Measurements from ENCODE around the gene ARRB1. TPM values are rescaled to one million over a fixed set of nuclear protein-coding genes. Genes with fewer than 3 reads are reported as not detected.

The ARRB1 gene
- total and polyA plus RNA-seq, 10 of the 15 experiments (the other 5 are each of a cell fraction or from before 2014, with no cell fraction given) = 0.39 to 12.9 (median 1.7) TPM

GRCh38 chr11:75399344-75400145 is 48.1 kb upstream of the ARRB1 start, which contains the start of gene RPS3 (continued):
- TF ChIP-seq E2F4 (IDR thresholded peaks at IDR 0.05; ENCODE audit: low read depth, low read length) (peak; percentile 63), CBFB (IDR thresholded peaks at IDR 0.05; ENCODE audit: low read depth) (peak; percentile 94), NFXL1 (IDR thresholded peaks at IDR 0.05; ENCODE audit: borderline replicate concordance) (no peak), NBN (IDR thresholded peaks at IDR 0.05) (peak; percentile 89), YY1 (IDR thresholded peaks at IDR 0.05; ENCODE audit: low read depth, low read length) (peak; percentile 95), MEF2B (IDR thresholded peaks at IDR 0.05; ENCODE audit: partially characterized antibody, poor library complexity, severe bottlenecking) (peak; percentile 81), EP300 (IDR thresholded peaks at IDR 0.05; ENCODE audit: borderline replicate concordance in 1 of 2, control insufficient read depth in 1 of 2, low read depth in 2 of 2, low read length in 2 of 2) (peak in 1 of 2 experiments; percentile 54; a peak in 1 of 4 replicates), CBX3 (IDR thresholded peaks at IDR 0.05; ENCODE audit: borderline replicate concordance, low read depth) (no peak), TCF3 (IDR thresholded peaks at IDR 0.05; ENCODE audit: borderline replicate concordance, insufficient read depth, low read depth, low read length) (peak; percentile 63; the same call in 1 of the 2 replicates), MAX (IDR thresholded peaks at IDR 0.05; ENCODE audit: low read depth, low read length) (peak; percentile 87; the same call in 1 of the 2 replicates), MLLT1 (IDR thresholded peaks at IDR 0.05) (peak; percentile 92), IKZF2 (IDR thresholded peaks at IDR 0.05) (peak; percentile 23 to 38; a peak in 2 of 4 replicates), RBBP5 (conservative IDR thresholded peaks at IDR 0.05) (peak; percentile 98), BCLAF1 (IDR thresholded peaks at IDR 0.05) (no peak), ETV6 (conservative IDR thresholded peaks at IDR 0.05 in 1 of 2, IDR thresholded peaks at IDR 0.05 in 1 of 2; ENCODE audit: borderline replicate concordance in 1 of 2, low read depth in 1 of 2) (peak in 1 of 2 experiments; percentile 52; a peak in 1 of 4 replicates), FOXM1 (IDR thresholded peaks at IDR 0.05; ENCODE audit: low read depth, low read length) (no peak), ZNF384 (IDR thresholded peaks at IDR 0.05; ENCODE audit: borderline replicate concordance, low read depth, low read length) (no peak), CREM (IDR thresholded peaks at IDR 0.05; ENCODE audit: low read depth) (peak; percentile 98), PKNOX1 (IDR thresholded peaks at IDR 0.05) (peak; percentile 49), RUNX3 (IDR thresholded peaks at IDR 0.05; ENCODE audit: low read length) (peak; percentile 64), SUPT20H (IDR thresholded peaks at IDR 0.05; ENCODE audit: borderline replicate concordance, control insufficient read depth, low read depth, low read length) (no peak), RAD21 (IDR thresholded peaks at IDR 0.05; ENCODE audit: insufficient read depth, low read depth, low read length) (no peak)

All from GM12878 (cell line).